Endothelial cell of umbilical vein (primary cell): ENCODE measurements around the gene UGT1A9. TPM values are rescaled to one million over a fixed set of nuclear protein-coding genes. Genes with fewer than 3 reads are reported as not detected.

Experiments
- BruUV-seq: library from RNA; stranded (reverse); fragments of 400-500 nt; replicated peaks from 2 replicates; lab custom pipeline; 2021; lab: Mats Ljungman, UMichigan
- CTCF ChIA-PET: fragments of 300-600, 350-600 bp; sonication (Branson Sonifier 250); formaldehyde crosslinking; loops from one replicate; lab custom pipeline; 2021; ENCODE audit warnings: antibody characterized with exemption, inconsistent platforms; lab: Charles Lee
- POLR2A ChIA-PET: fragments of 300-600, 350-600 bp; sonication (Branson Sonifier 250); formaldehyde crosslinking; loops from one replicate; lab custom pipeline; 2021; ENCODE audit warnings: antibody characterized with exemption, inconsistent platforms; lab: Charles Lee
- DNase-seq: peaks from one replicate; pipeline ENCODE4 v3.0.0-alpha.2; 2011; ENCODE audit warnings: low read depth, low spot score
- FAIRE-seq: peaks from 2 replicates; lab custom pipeline; 2011; peaks lifted over from hg19 to GRCh38; lab: Jason Lieb, UNC
- H2AFZ ChIP-seq: 2 replicates; pipeline ENCODE4 v1.6.0; 2012; ENCODE audit warnings: low read depth, low read length, control low read depth, inconsistent platforms
- H3K27ac ChIP-seq: 2 replicates; pipeline ENCODE4 v1.5.1; 2011; ENCODE audit warnings: low read depth, mild to moderate bottlenecking, control low read depth, low read length, moderate library complexity; ENCODE audit not compliant: insufficient read depth
- H3K27me3 ChIP-seq, 2 experiments: 2 replicates each; pipeline versions ENCODE4 v1.6.0 to v1.6.1; 2011; ENCODE audit warnings: low read length in 2 of 2, mixed read lengths in 1 of 2; ENCODE audit not compliant: control insufficient read depth in 2 of 2, insufficient read depth in 2 of 2
- H3K36me3 ChIP-seq, 2 experiments: 2 replicates in 1 of 2; 3 replicates in 1 of 2; pipeline ENCODE4 v1.5.1; 2011; ENCODE audit warnings: low read length in 2 of 2, mild to moderate bottlenecking in 1 of 2, moderate library complexity in 1 of 2; ENCODE audit not compliant: control insufficient read depth in 2 of 2, insufficient read depth in 2 of 2; ENCODE audit errors: extremely low read depth in 1 of 2
- H3K4me1 ChIP-seq: 3 replicates; pipeline ENCODE4 v1.5.1; 2011; ENCODE audit warnings: mild to moderate bottlenecking, low read length; ENCODE audit not compliant: control insufficient read depth, insufficient read depth; ENCODE audit errors: extremely low read depth
- H3K4me2 ChIP-seq: 2 replicates; pipeline ENCODE4 v1.6.1; 2011; ENCODE audit warnings: low read length, control low read depth, mixed read lengths; ENCODE audit not compliant: insufficient read depth
- H3K4me3 ChIP-seq, 3 experiments: fragments of 200-600 bp in 1 of 3; sonication (generic), shearing (Covaris generic) in 1 of 3; replicated peaks in 1 of 3; 2 replicates each; pipeline ENCODE4 v1.5.1; 2011 to 2016; ENCODE audit warnings: control low read depth in 3 of 3, low read length in 3 of 3, mild to moderate bottlenecking in 2 of 3, inconsistent platforms in 1 of 3, low read depth in 1 of 3, moderate library complexity in 1 of 3; ENCODE audit not compliant: insufficient read depth in 1 of 3
- H3K79me2 ChIP-seq: 2 replicates; pipeline ENCODE4 v1.6.0; 2012; ENCODE audit warnings: low read length, inconsistent platforms; ENCODE audit not compliant: control insufficient read depth, insufficient read depth
- H3K9ac ChIP-seq: replicated peaks from 2 replicates; pipeline ENCODE3; 2011; ENCODE audit warnings: low read length, control low read depth; ENCODE audit not compliant: insufficient read depth; ENCODE audit errors: extremely low read depth
- H3K9me1 ChIP-seq: replicated peaks from 3 replicates; pipeline ENCODE4 v1.6.0; 2011; ENCODE audit warnings: mild to moderate bottlenecking, low read length; ENCODE audit not compliant: control insufficient read depth, insufficient read depth; ENCODE audit errors: extremely low read depth
- H3K9me3 ChIP-seq: replicated peaks from 2 replicates; pipeline ENCODE4 v1.5.1; 2012; ENCODE audit warnings: low read length, inconsistent platforms; ENCODE audit not compliant: control insufficient read depth, insufficient read depth
- H4K20me1 ChIP-seq: replicated peaks from 2 replicates; pipeline ENCODE3; 2011; ENCODE audit warnings: mild to moderate bottlenecking, low read length; ENCODE audit not compliant: control insufficient read depth, insufficient read depth; ENCODE audit errors: extremely low read depth
- CTCF ChIP-seq, 2 donors: IDR thresholded peaks; 1 replicate in 1 of 2; 2 replicates in 1 of 2; pipeline ENCODE4 v1.5.1; 2011; ENCODE audit warnings: low read length in 2 of 2, mild to moderate bottlenecking in 2 of 2, moderate library complexity in 2 of 2, control low read depth in 1 of 2, inconsistent platforms in 1 of 2, low read depth in 1 of 2; ENCODE audit not compliant: insufficient read depth in 1 of 2; ENCODE audit errors: extremely low read depth in 1 of 2
- EZH2 ChIP-seq: IDR thresholded peaks from 2 replicates; pipeline ENCODE4 v1.6.1; 2012; ENCODE audit warnings: borderline replicate concordance, low read depth, mild to moderate bottlenecking, moderate library complexity, low read length, inconsistent platforms; ENCODE audit not compliant: severe bottlenecking
- FOS ChIP-seq: IDR thresholded peaks from 2 replicates; pipeline ENCODE4 v1.6.1; 2011; ENCODE audit warnings: mild to moderate bottlenecking, low read length, moderate library complexity, borderline replicate concordance; ENCODE audit not compliant: insufficient read depth
- GATA2 ChIP-seq: IDR thresholded peaks from 2 replicates; pipeline ENCODE4 v1.7.0; 2011; ENCODE audit warnings: low read depth, mild to moderate bottlenecking, moderate library complexity, mixed read lengths, low read length; ENCODE audit not compliant: insufficient read length, insufficient read depth
- JUN ChIP-seq: IDR thresholded peaks from 2 replicates; pipeline ENCODE4 v1.6.1; 2011; ENCODE audit warnings: borderline replicate concordance, low read depth; ENCODE audit not compliant: insufficient read length, insufficient read depth
- MAX ChIP-seq: IDR thresholded peaks from 2 replicates; pipeline ENCODE4 v1.6.1; 2011; ENCODE audit not compliant: insufficient read depth, insufficient read length
- MYC ChIP-seq: IDR thresholded peaks from one replicate; pipeline ENCODE4 v1.6.1; 2011; ENCODE audit warnings: mild to moderate bottlenecking, low read depth, low read length
- POLR2A ChIP-seq: IDR thresholded peaks from 2 replicates; pipeline ENCODE4 v1.6.1; 2012; ENCODE audit warnings: low read depth, mild to moderate bottlenecking, control low read depth, low read length
- POLR2AphosphoS5 ChIP-seq: IDR thresholded peaks from 2 replicates; pipeline ENCODE4 v1.6.1; 2012; ENCODE audit warnings: low read depth, mild to moderate bottlenecking, control low read depth, low read length, moderate library complexity; ENCODE audit not compliant: insufficient read depth
- dilution Hi-C: fragments of 300-500 bp; cut with MboI; formaldehyde crosslinking; loops from one replicate; pipeline ENCODE4 v1.15.0; 2019; ENCODE audit warnings: low sequenced_read_pairs; ENCODE audit not compliant: extremely low pct_ligation_motif_present
- intact Hi-C: fragments of 100-400 bp; cut with micrococcal nuclease; formaldehyde crosslinking; loops from one replicate; pipeline ENCODE4 v1.10.0; 2022
- polyA plus RNA-seq, 4 experiments: library from polyadenylated mRNA; depleted of rRNA in 3 of 4; stranded (reverse) in 3 of 4; unstranded in 1 of 4; fragments of >200 nt; gene quantifications; 2 replicates each; pipeline versions ENCODE4 v1.2.1 to v1.2.3, GENCODE V29; 2011 to 2012; ENCODE audit warnings: missing spikeins in 1 of 4
- total RNA-seq: library from RNA; stranded (reverse); gene quantifications from 2 replicates; pipeline ENCODE4 v1.2.3, GENCODE V29; 2021

Gene UGT1A9
- total and polyA plus RNA-seq, 2 donors (not counting 3 experiments of a cell fraction or from before 2014, with no cell fraction given): not detected

DNA sequence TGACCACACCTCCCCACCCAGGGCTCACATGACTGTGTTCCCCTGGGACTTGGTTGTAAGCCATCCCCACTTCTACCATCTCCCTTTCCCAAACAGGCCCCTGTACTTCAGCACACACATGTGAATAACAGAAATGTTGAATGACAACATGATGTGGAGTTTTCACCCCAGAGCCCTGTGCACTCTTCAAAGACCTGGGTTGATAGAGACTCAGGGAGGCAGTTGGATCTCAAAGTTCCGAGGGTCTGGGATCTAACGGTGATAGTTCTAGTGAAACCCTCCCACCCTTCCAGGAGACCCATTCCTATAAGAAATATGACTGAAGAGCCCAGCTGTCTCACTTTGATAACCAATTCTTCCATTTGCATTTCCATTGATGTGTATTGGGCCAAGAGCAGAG is 106.3 kb downstream of the UGT1A9 start, which contains the start of gene MROH2A:
Gene MROH2A, plus strand, starts transcription at position 301 of the 400 bp plus-strand sequence. CDS start 1,029 bp downstream, outside the sequence.
- Histone ChIP-seq H3K4me2 (no peak within 1 kb of the TSS), H4K20me1 (no peaks in the 10 kb centered on the region), H3K4me3 (no peak within 1 kb of the TSS), H3K79me2 (no peaks in the 10 kb centered on the region), H3K4me1 (no peaks in the 10 kb centered on the region), H3K27ac (no peak within 1 kb of the TSS), H2AFZ (no peak within 1 kb of the TSS), H3K9me3 (no peaks in the 10 kb centered on the region), H3K36me3 (no peaks in the 10 kb centered on the region), H3K9me1 (no peaks in the 10 kb centered on the region), H3K9ac (no peak within 1 kb of the TSS), H3K27me3 (no peaks in the 10 kb centered on the region)
- dilution Hi-C loops: no loop called here
- ChIA-PET POLR2A (no interaction called here), CTCF (no interaction called here)
- TF ChIP-seq POLR2A (no peak), FOS (no peak), EZH2 (no peak), POLR2AphosphoS5 (no peak), CTCF (IDR thresholded peaks at IDR 0.05; ENCODE audit: extremely low read depth in 1 of 2, insufficient read depth in 1 of 2, low read depth in 1 of 2, low read length in 2 of 2) (no peak), JUN (no peak), GATA2 (no peak), MAX (no peak), MYC (no peak)
- FAIRE-seq (no peak), DNase-seq (no peak)
- no TSS peak for BruUV-seq
- intact Hi-C loops: no loop called here
